SK-N-SH (cell line): ENCODE data around the gene PALM2AKAP2. TPM values are rescaled to one million over a fixed set of nuclear protein-coding genes. Genes with fewer than 3 reads are reported as not detected.

ENCODE experiments used
- CTCF ChIA-PET: fragments of 300-600, 350-600 bp; formaldehyde crosslinking; extraction: SDS; loops from one replicate; lab custom pipeline; 2021; lab: Yijun Ruan, JAX
- POLR2A ChIA-PET: fragments of 350-600 bp; sonication (Branson Sonifier 250); formaldehyde crosslinking; extraction: SDS; loops from one replicate; lab custom pipeline; 2020; ENCODE audit warnings: antibody characterized with exemption, inconsistent platforms; lab: Yijun Ruan, JAX
- DNase-seq: peaks from one replicate; pipeline ENCODE4 v3.0.0; 2012
- H2AFZ ChIP-seq: fragments of 200-600 bp; sonication (generic); 2 replicates; pipeline ENCODE4 v1.8.1; 2016; ENCODE audit warnings: antibody characterized with exemption, mild to moderate bottlenecking, low read depth
- H3F3A ChIP-seq: fragments of 200-600 bp; sonication (generic); replicated peaks from 2 replicates; pipeline ENCODE3; 2016; ENCODE audit warnings: antibody characterized with exemption, mild to moderate bottlenecking; ENCODE audit not compliant: insufficient read depth
- H3K27ac ChIP-seq, 2 experiments: fragments of 200-500 bp in 1 of 2; fragments of 200-600 bp in 1 of 2; sonication (Bioruptor generic) in 1 of 2; sonication (generic), shearing (Covaris generic) in 1 of 2; 2 replicates each; pipeline versions ENCODE4 v1.5.1 to v1.6.1; 2014 to 2016; ENCODE audit warnings: low read depth in 2 of 2, inconsistent platforms in 1 of 2, low read length in 1 of 2, mild to moderate bottlenecking in 1 of 2, mixed read lengths in 1 of 2
- H3K27me3 ChIP-seq: fragments of 200-600 bp; sonication (generic), shearing (Covaris generic); 2 replicates; pipeline ENCODE4 v1.6.1; 2016; ENCODE audit warnings: mixed run types; ENCODE audit not compliant: insufficient read depth
- H3K36me3 ChIP-seq, 2 experiments: fragments of 200-500 bp in 1 of 2; fragments of 200-600 bp in 1 of 2; sonication (Bioruptor generic) in 1 of 2; sonication (generic) in 1 of 2; replicated peaks in 1 of 2; 2 replicates each; pipeline versions ENCODE3 to v1.5.1; 2014 to 2016; ENCODE audit warnings: low read length in 1 of 2, mild to moderate bottlenecking in 1 of 2; ENCODE audit not compliant: insufficient read depth in 2 of 2, control insufficient read depth in 1 of 2
- H3K4me1 ChIP-seq, 2 experiments: fragments of 200-500 bp in 1 of 2; fragments of 200-600 bp in 1 of 2; sonication (Bioruptor generic) in 1 of 2; sonication (generic), shearing (Covaris generic) in 1 of 2; 2 replicates each; pipeline versions ENCODE4 v1.5.1 to v1.6.1; 2014 to 2016; ENCODE audit warnings: low read depth in 1 of 2, low read length in 1 of 2, mixed run types in 1 of 2; ENCODE audit not compliant: insufficient read depth in 2 of 2, control insufficient read depth in 1 of 2
- H3K4me2 ChIP-seq: fragments of 200-600 bp; sonication (generic), shearing (Covaris generic); 2 replicates; pipeline ENCODE4 v1.6.1; 2017; ENCODE audit warnings: mixed run types
- H3K4me3 ChIP-seq, 2 experiments: fragments of 200-500 bp in 1 of 2; fragments of 200-600 bp in 1 of 2; sonication (Bioruptor generic) in 1 of 2; sonication (generic), shearing (Covaris generic) in 1 of 2; 2 replicates each; pipeline versions ENCODE4 v1.5.1 to v1.8.1; 2014 to 2016; ENCODE audit warnings: low read depth in 2 of 2, inconsistent platforms in 1 of 2, low read length in 1 of 2, mild to moderate bottlenecking in 1 of 2, mixed read lengths in 1 of 2, moderate library complexity in 1 of 2
- H3K79me2 ChIP-seq: fragments of 200-600 bp; sonication (generic); 2 replicates; pipeline ENCODE4 v1.8.1; 2017; ENCODE audit warnings: mild to moderate bottlenecking; ENCODE audit not compliant: insufficient read depth
- H3K9ac ChIP-seq: fragments of 200-600 bp; sonication (generic); 2 replicates; pipeline ENCODE4 v1.6.1; 2017; ENCODE audit warnings: mixed run types
- H3K9me2 ChIP-seq: fragments of 200-600 bp; sonication (generic); 2 replicates; pipeline ENCODE4 v1.6.1; 2017; ENCODE audit warnings: mixed run types
- H3K9me3 ChIP-seq: fragments of 200-600 bp; sonication (generic); 2 replicates; pipeline ENCODE4 v1.6.1; 2017; ENCODE audit warnings: mixed run types, mild to moderate bottlenecking, moderate library complexity
- H4K20me1 ChIP-seq: fragments of 200-600 bp; sonication (generic); 2 replicates; pipeline ENCODE4 v1.6.1; 2017; ENCODE audit warnings: mild to moderate bottlenecking, mixed run types; ENCODE audit not compliant: insufficient read depth
- CHD2 ChIP-seq: fragments of 150-350 bp; IDR thresholded peaks from 2 replicates; pipeline ENCODE4 v1.6.1; 2018; ENCODE audit warnings: low read length; ENCODE audit not compliant: partially characterized antibody
- ELF1 ChIP-seq: IDR thresholded peaks from 2 replicates; pipeline ENCODE4 v1.4.0; 2012
- EP300 ChIP-seq, 2 experiments: IDR thresholded peaks; 2 replicates each; pipeline versions ENCODE4 v1.4.0 to v1.6.1; 2012; ENCODE audit warnings: borderline replicate concordance in 1 of 2, low read depth in 1 of 2, low read length in 1 of 2
- FOSL2 ChIP-seq: IDR thresholded peaks from 2 replicates; pipeline ENCODE4 v1.4.0; 2012; ENCODE audit warnings: low read depth, mild to moderate bottlenecking, moderate library complexity, borderline replicate concordance
- FOXM1 ChIP-seq: IDR thresholded peaks from 2 replicates; pipeline ENCODE4 v1.4.0; 2012; ENCODE audit warnings: low read depth, mild to moderate bottlenecking
- GATA2 ChIP-seq: sonication (generic); formaldehyde crosslinking; IDR thresholded peaks from 2 replicates; pipeline ENCODE4 v1.5.0; 2020; ENCODE audit warnings: mild to moderate bottlenecking, missing genetic modification reagents
- IRF3 ChIP-seq: fragments of 150-350 bp; IDR thresholded peaks from 2 replicates; pipeline ENCODE4 v1.6.1; 2016; ENCODE audit warnings: mild to moderate bottlenecking, low read depth, low read length
- MEF2A ChIP-seq: IDR thresholded peaks from 2 replicates; pipeline ENCODE4 v1.4.0; 2012; ENCODE audit warnings: low read depth, borderline replicate concordance
- MXI1 ChIP-seq: IDR thresholded peaks from 2 replicates; pipeline ENCODE4 v1.6.1; 2012; ENCODE audit warnings: mild to moderate bottlenecking, low read depth, low read length, improper control_type of control experiment
- NFIC ChIP-seq: IDR thresholded peaks from 2 replicates; pipeline ENCODE4 v1.4.0; 2012; ENCODE audit warnings: borderline replicate concordance
- NRF1 ChIP-seq: IDR thresholded peaks from 2 replicates; pipeline ENCODE4 v1.6.1; 2012; ENCODE audit warnings: low read depth, mild to moderate bottlenecking, low read length
- RAD21 ChIP-seq: IDR thresholded peaks from 2 replicates; pipeline ENCODE4 v1.6.1; 2012; ENCODE audit warnings: mild to moderate bottlenecking, low read length
- RCOR1 ChIP-seq: fragments of 150-350 bp; IDR thresholded peaks from 2 replicates; pipeline ENCODE4 v1.6.1; 2017; ENCODE audit warnings: antibody characterized with exemption, low read length
- REST ChIP-seq: IDR thresholded peaks from 2 replicates; pipeline ENCODE4 v1.6.1; 2012; ENCODE audit warnings: mild to moderate bottlenecking, low read depth, low read length, moderate library complexity
- RFX5 ChIP-seq: IDR thresholded peaks from 2 replicates; pipeline ENCODE4 v1.6.1; 2012; ENCODE audit warnings: mild to moderate bottlenecking, improper control_type of control experiment, low read length
- RXRA ChIP-seq: IDR thresholded peaks from 2 replicates; pipeline ENCODE4 v1.4.0; 2012; ENCODE audit warnings: low read depth, mild to moderate bottlenecking, borderline replicate concordance
- SIN3A ChIP-seq: IDR thresholded peaks from 2 replicates; pipeline ENCODE4 v1.6.1; 2012; ENCODE audit warnings: low read depth, mild to moderate bottlenecking, low read length, moderate library complexity, borderline replicate concordance
- SMC3 ChIP-seq: IDR thresholded peaks from 2 replicates; pipeline ENCODE4 v1.6.1; 2012; ENCODE audit warnings: low read depth, low read length, improper control_type of control experiment
- USF1 ChIP-seq: IDR thresholded peaks from 2 replicates; pipeline ENCODE4 v1.4.0; 2012; ENCODE audit warnings: low read depth, borderline replicate concordance
- USF2 ChIP-seq: fragments of 150-350 bp; IDR thresholded peaks from 2 replicates; pipeline ENCODE4 v1.6.1; 2017; ENCODE audit warnings: antibody characterized with exemption, low read length, low read depth, borderline replicate concordance
- YY1 ChIP-seq: IDR thresholded peaks from 2 replicates; pipeline ENCODE4 v1.4.0; 2012; ENCODE audit warnings: low read depth, mild to moderate bottlenecking
- WGBS: methylation state at CpG from one replicate; pipeline ENCODE4 v1.1.6; 2017; ENCODE audit warnings: low lambda C conversion rate; 5-methylcytosine and 5-hydroxymethylcytosine counted together
- polyA plus RNA-seq, 3 experiments: library from polyadenylated mRNA; depleted of rRNA; stranded (reverse); fragments of >200 nt; gene quantifications; 2 replicates each; pipeline ENCODE4 v1.2.3, GENCODE V29; 2012

Gene PALM2AKAP2
- polyA plus RNA-seq, 1 of the 3 experiments (the other 2 are of a cell fraction): 4.3 TPM

GRCh38 chr9:109737295-109737694 is 42.7 kb upstream of the PALM2AKAP2 start (continued):
- TF ChIP-seq USF2 (no peak), EP300 (IDR thresholded peaks at IDR 0.05; ENCODE audit: borderline replicate concordance in 1 of 2, low read depth in 1 of 2, low read length in 1 of 2) (no peak), SIN3A (no peak), ELF1 (no peak), RAD21 (no peak), FOSL2 (no peak)
- TF ChIP-seq, all 33 proteins: peak for 0

- no peak overlapping the region for H3K4me3 ChIP-seq
- H4K20me1 ChIP-seq: no peaks in the 10 kb centered on the region
- H2AFZ ChIP-seq: no peak overlapping the region
- no peaks in the 10 kb centered on the region for H3K9me3 ChIP-seq
- H3K9me2 ChIP-seq: no peaks in the 10 kb centered on the region
- H3K79me2 ChIP-seq: no peaks in the 10 kb centered on the region
- H3F3A ChIP-seq: no peaks in the 10 kb centered on the region
- no peaks in the 10 kb centered on the region; the same call in 1 of the 2 replicates for H3K27me3 ChIP-seq
- H3K9ac ChIP-seq: no peak overlapping the region
- no peak for TF ChIP-seq RXRA
- no peak for TF ChIP-seq USF1
- no peak for TF ChIP-seq CHD2
- TF ChIP-seq GATA2 (CRISPR knock-in tag): no peak
- TF ChIP-seq MEF2A: no peak
- TF ChIP-seq RFX5: no peak
- no peak for TF ChIP-seq IRF3
- no peak for TF ChIP-seq SMC3
- TF ChIP-seq YY1: no peak
- TF ChIP-seq USF2: no peak
- no peak for TF ChIP-seq NRF1
- TF ChIP-seq FOXM1: no peak
- no peak for TF ChIP-seq REST
- no peak for TF ChIP-seq MXI1
- no peak for TF ChIP-seq RCOR1
- TF ChIP-seq FOSL2: no peak
- TF ChIP-seq SIN3A: no peak
- TF ChIP-seq NFIC: no peak
- 10% methylated on average over 3 of the region's 3 CpGs for WGBS
- H3K4me2 ChIP-seq: no peak overlapping the region
- H3K36me3 ChIP-seq: no peaks in the 10 kb centered on the region
- no peak overlapping the region for H3K27ac ChIP-seq
- no peaks in the 10 kb centered on the region; a peak in 2 of 4 replicates for H3K4me1 ChIP-seq
- ChIA-PET CTCF (interaction anchor here (1.2 kb wide), 1 partner anchor 78 kb away, joined by 3 read pairs; no protein-coding TSS in a partner anchor), POLR2A (no interaction called here)
- no peak for DNase-seq
Measured at GRCh38 chr9:109739760-109740159, 40.2 kb upstream of the PALM2AKAP2 start.
